Umbilical cord (tissue), 2 donors: Measurements from ENCODE around the gene ARMH1. TPM values are rescaled to one million over a fixed set of nuclear protein-coding genes. Genes with fewer than 3 reads are reported as not detected.

Experiments used
- DNase-seq: peaks from one replicate; pipeline ENCODE4 v3.0.0-alpha.2; 2015; ENCODE audit warnings: low spot score
- total RNA-seq: library from RNA; depleted of rRNA; stranded (reverse); fragments of >200 nt; gene quantifications from one replicate; pipeline ENCODE4 v1.2.3, GENCODE V29; 2014; ENCODE audit warnings: low replicate concordance; ENCODE audit not compliant: insufficient read depth

The ARMH1 gene
- total RNA-seq, 1 donor from 2014 or later, result not detected

GRCh38 chr1:44670751-44671640, 3.5 kb upstream of the ARMH1 start:
- no peak for DNase-seq

GRCh38 chr1:44672254-44672955, 2.1 kb upstream of the ARMH1 start:
- peak; percentile 59 for DNase-seq

GRCh38 chr1:44672961-44673674, 1.4 kb upstream of the ARMH1 start:
- peak; percentile 66 for DNase-seq

- DNase-seq, result no peak
Observed at GRCh38 chr1:44673675-44674112, 820 bp upstream of the ARMH1 start.

- peak; percentile 23 for DNase-seq
Observed at GRCh38 chr1:44675186-44675585, 672 bp downstream of the ARMH1 start.

GRCh38 chr1:44676484-44677200, 2.1 kb downstream of the ARMH1 start:
- no peak for DNase-seq

- DNase-seq, result no peak
Observed at GRCh38 chr1:44677201-44677766, 2.8 kb downstream of the ARMH1 start.

- no peak for DNase-seq
Observed at GRCh38 chr1:44678120-44678519, 3.6 kb downstream of the ARMH1 start.

GRCh38 chr1:44678626-44679025, 4.1 kb downstream of the ARMH1 start:
- no peak for DNase-seq

- DNase-seq, result no peak
Observed at GRCh38 chr1:44679468-44679867, 5.0 kb downstream of the ARMH1 start.

GRCh38 chr1:44681905-44682882, 7.7 kb downstream of the ARMH1 start:
- no peak for DNase-seq

- no peak for DNase-seq
Observed at GRCh38 chr1:44682883-44683265, 8.4 kb downstream of the ARMH1 start.

- DNase-seq, result no peak
Observed at GRCh38 chr1:44684525-44684924, 10.0 kb downstream of the ARMH1 start.

- DNase-seq, result no peak
Observed at GRCh38 chr1:44685218-44685617, 10.7 kb downstream of the ARMH1 start.

- no peak for DNase-seq
Observed at GRCh38 chr1:44685881-44686280, 11.4 kb downstream of the ARMH1 start.

GRCh38 chr1:44688760-44689446, 14.4 kb downstream of the ARMH1 start:
- DNase-seq, result no peak

- no peak for DNase-seq
Observed at GRCh38 chr1:44689447-44689765, 14.9 kb downstream of the ARMH1 start.

- no peak for DNase-seq
Observed at GRCh38 chr1:44693159-44693558, 18.6 kb downstream of the ARMH1 start.

GRCh38 chr1:44693900-44694299, 19.4 kb downstream of the ARMH1 start:
- DNase-seq, result no peak
